Middle frontal gyrus (tissue), 1 donor: ENCODE measurements around the gene PLXNA4.
A peak's percentile ranks its signal among the peaks of the same experiment; 100 is the strongest.

Source experiments
- DNase-seq: peaks from one replicate; pipeline ENCODE4 v3.0.0-alpha.2; 2015; ENCODE audit warnings: low spot score; ENCODE audit errors: extremely low spot score

Gene PLXNA4

GRCh38 chr7:132504071-132504470 is 72.2 kb downstream of the PLXNA4 start:
- DNase-seq, result no peak

- no peak for DNase-seq
Observed at GRCh38 chr7:132503415-132503814, 72.9 kb downstream of the PLXNA4 start.

GRCh38 chr7:132501956-132502355 is 74.3 kb downstream of the PLXNA4 start:
- no peak for DNase-seq

- peak; percentile 4 for DNase-seq
Observed at GRCh38 chr7:132500727-132501440, 75.4 kb downstream of the PLXNA4 start.

GRCh38 chr7:132499487-132499886 is 76.8 kb downstream of the PLXNA4 start:
- no peak for DNase-seq

GRCh38 chr7:132499065-132499464 is 77.2 kb downstream of the PLXNA4 start:
- no peak for DNase-seq

- no peak for DNase-seq
Observed at GRCh38 chr7:132498319-132498718, 78.0 kb downstream of the PLXNA4 start.

- DNase-seq, result no peak
Observed at GRCh38 chr7:132497098-132497497, 79.2 kb downstream of the PLXNA4 start.

- no peak for DNase-seq
Observed at GRCh38 chr7:132495936-132496335, 80.3 kb downstream of the PLXNA4 start.

- no peak for DNase-seq
Observed at GRCh38 chr7:132494474-132494873, 81.8 kb downstream of the PLXNA4 start.

- DNase-seq, result no peak
Observed at GRCh38 chr7:132492823-132493445, 83.3 kb downstream of the PLXNA4 start.

- DNase-seq, result no peak
Observed at GRCh38 chr7:132491391-132491945, 84.8 kb downstream of the PLXNA4 start.

GRCh38 chr7:132490474-132490873 is 85.8 kb downstream of the PLXNA4 start:
- DNase-seq, result no peak

- DNase-seq, result no peak
Observed at GRCh38 chr7:132489776-132490237, 86.5 kb downstream of the PLXNA4 start.

GRCh38 chr7:132488634-132489302 is 87.5 kb downstream of the PLXNA4 start:
- DNase-seq, result no peak

GRCh38 chr7:132486274-132486610 is 90.0 kb downstream of the PLXNA4 start:
- no peak for DNase-seq

- DNase-seq, result no peak
Observed at GRCh38 chr7:132485600-132486273, 90.5 kb downstream of the PLXNA4 start.

GRCh38 chr7:132485136-132485535 is 91.1 kb downstream of the PLXNA4 start:
- DNase-seq, result no peak

GRCh38 chr7:132482866-132483265 is 93.4 kb downstream of the PLXNA4 start:
- DNase-seq, result no peak

- peak; percentile 32 for DNase-seq
Observed at GRCh38 chr7:132480534-132480933, 95.7 kb downstream of the PLXNA4 start.

GRCh38 chr7:132476541-132476940 is 99.7 kb downstream of the PLXNA4 start:
- no peak for DNase-seq

GRCh38 chr7:132475669-132476116 is 100.6 kb downstream of the PLXNA4 start:
- DNase-seq, result no peak
